T-helper 17 cell (primary cell): ENCODE measurements around the gene DMRT1. TPM values are rescaled to one million over a fixed set of nuclear protein-coding genes. Genes with fewer than 3 reads are reported as not detected.

Source experiments
- ATAC-seq: fragments of 150-1000 bp; cut with Tn5 transposase; 2 replicates; pipeline ENCODE4 v1.10.0; 2021; ENCODE audit warnings: mild to moderate bottlenecking, moderate library complexity
- DNase-seq, 3 donors: peaks; one replicate each; pipeline versions ENCODE4 v3.0.0 to v3.0.0-alpha.2; 2020 to 2021
- H3K9me3 ChIP-seq: one replicate; pipeline ENCODE4 v1.7.0; 2013; ENCODE audit warnings: low read length, mild to moderate bottlenecking; ENCODE audit not compliant: control insufficient read depth, poor library complexity, severe bottlenecking
- H3K27ac Mint-ChIP-seq: one replicate; pipeline ENCODE4 v1.8.0; 2022; ENCODE audit warnings: mild to moderate bottlenecking, moderate library complexity, mixed read lengths
- H3K27me3 Mint-ChIP-seq: one replicate; pipeline ENCODE4 v1.8.0; 2022; ENCODE audit warnings: mixed read lengths
- H3K36me3 Mint-ChIP-seq: one replicate; pipeline ENCODE4 v1.8.0; 2022; ENCODE audit warnings: low read depth, mixed read lengths
- H3K4me1 Mint-ChIP-seq: one replicate; pipeline ENCODE4 v1.8.0; 2022; ENCODE audit warnings: mild to moderate bottlenecking, mixed read lengths
- H3K4me3 Mint-ChIP-seq: one replicate; pipeline ENCODE4 v1.8.0; 2022; ENCODE audit warnings: mild to moderate bottlenecking, moderate library complexity, mixed read lengths
- total RNA-seq, 4 donors: library from RNA in 2 of 4; stranded (reverse) in 2 of 4; gene quantifications; one replicate each; pipeline ENCODE4 v1.2.3 and lab custom pipeline; 2022 to 2026

Gene DMRT1
- total RNA-seq, 2 donors from 2014 or later, result not detected

DNA sequence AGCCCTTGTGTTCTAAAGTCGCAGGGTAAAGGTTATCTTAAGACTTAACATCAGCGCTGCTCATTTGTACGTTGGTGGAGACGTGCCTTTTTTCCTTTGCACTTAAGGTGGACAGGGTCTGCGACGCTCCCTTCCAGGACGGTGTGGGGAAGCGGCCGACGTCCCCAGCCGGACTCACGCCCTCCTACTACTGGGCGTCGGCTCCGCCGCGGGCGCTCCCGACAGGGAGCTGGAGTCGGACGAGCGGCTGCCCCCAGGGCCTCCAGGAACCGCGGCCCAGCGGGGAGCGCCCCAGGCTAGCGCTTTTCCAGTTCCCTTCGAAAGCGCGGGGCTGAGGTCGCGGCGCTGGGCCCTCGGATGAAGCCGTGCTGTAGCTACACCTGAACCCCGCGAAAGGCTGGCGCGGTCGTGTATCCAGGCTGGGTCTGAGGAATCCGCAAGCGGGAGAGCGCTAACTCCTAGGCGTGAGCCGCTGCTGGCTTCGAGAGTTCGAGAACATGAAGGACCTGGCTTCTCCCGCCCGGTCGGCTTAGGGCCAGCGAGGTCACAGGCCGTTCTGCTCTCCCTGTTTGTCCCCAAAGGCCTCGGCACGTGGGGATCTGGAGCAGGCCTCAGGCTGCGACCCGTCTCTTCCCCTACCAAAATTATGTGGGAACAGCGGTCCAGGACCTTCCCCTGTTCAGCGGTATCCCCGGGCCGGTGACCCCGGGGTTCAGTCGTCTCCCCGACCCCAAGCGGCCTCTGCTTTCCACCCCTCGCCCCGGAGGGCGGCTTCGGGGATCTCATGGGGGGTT, 131.2 kb downstream of the DMRT1 start:
- H3K27me3 Mint-ChIP-seq, result peaks cover 71% of the 10 kb centered on the region
- ATAC-seq (no peak), DNase-seq (no peak)
- peaks cover 11% of the 10 kb centered on the region for H3K4me1 Mint-ChIP-seq
- H3K4me3 Mint-ChIP-seq, result peak overlapping the region; percentile 43
- H3K36me3 Mint-ChIP-seq, result no peaks in the 10 kb centered on the region
- H3K9me3 ChIP-seq, result peaks cover 2% of the 10 kb centered on the region
- H3K27ac Mint-ChIP-seq, result no peak overlapping the region

DNA sequence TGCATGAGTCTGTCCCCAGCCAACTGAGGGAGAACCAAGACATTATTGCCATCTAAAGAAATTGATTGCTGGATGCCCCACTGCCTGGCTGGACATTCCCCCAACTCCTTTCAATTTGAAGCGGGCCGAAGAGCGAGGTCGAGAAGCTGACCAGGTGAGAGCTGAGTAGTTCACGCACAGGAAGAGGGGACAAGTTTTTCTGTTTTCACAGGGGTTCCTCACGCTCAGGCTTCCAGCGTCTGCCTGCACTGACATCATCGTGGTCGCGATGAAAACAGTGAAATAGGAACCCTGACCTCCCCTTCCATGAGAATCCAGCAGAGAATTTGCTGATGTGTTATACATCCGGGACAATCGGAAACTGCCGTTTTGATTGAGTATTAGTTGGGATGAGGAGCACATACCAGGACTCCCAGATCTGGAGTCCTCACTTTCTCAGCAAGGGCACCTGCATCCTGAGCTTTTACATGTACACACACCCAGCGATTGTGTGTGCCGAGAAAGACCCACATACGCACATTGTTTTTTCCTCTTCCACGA, 131.9 kb downstream of the DMRT1 start:
- Mint-ChIP-seq H3K27ac (no peak overlapping the region), H3K4me1 (peaks cover 6% of the 10 kb centered on the region), H3K4me3 (peak overlapping the region; percentile 44), H3K36me3 (no peaks in the 10 kb centered on the region), H3K27me3 (peaks cover 71% of the 10 kb centered on the region)
- ATAC-seq, result no peak
- H3K9me3 ChIP-seq, result peaks cover 2% of the 10 kb centered on the region
- DNase-seq, result no peak

DNA sequence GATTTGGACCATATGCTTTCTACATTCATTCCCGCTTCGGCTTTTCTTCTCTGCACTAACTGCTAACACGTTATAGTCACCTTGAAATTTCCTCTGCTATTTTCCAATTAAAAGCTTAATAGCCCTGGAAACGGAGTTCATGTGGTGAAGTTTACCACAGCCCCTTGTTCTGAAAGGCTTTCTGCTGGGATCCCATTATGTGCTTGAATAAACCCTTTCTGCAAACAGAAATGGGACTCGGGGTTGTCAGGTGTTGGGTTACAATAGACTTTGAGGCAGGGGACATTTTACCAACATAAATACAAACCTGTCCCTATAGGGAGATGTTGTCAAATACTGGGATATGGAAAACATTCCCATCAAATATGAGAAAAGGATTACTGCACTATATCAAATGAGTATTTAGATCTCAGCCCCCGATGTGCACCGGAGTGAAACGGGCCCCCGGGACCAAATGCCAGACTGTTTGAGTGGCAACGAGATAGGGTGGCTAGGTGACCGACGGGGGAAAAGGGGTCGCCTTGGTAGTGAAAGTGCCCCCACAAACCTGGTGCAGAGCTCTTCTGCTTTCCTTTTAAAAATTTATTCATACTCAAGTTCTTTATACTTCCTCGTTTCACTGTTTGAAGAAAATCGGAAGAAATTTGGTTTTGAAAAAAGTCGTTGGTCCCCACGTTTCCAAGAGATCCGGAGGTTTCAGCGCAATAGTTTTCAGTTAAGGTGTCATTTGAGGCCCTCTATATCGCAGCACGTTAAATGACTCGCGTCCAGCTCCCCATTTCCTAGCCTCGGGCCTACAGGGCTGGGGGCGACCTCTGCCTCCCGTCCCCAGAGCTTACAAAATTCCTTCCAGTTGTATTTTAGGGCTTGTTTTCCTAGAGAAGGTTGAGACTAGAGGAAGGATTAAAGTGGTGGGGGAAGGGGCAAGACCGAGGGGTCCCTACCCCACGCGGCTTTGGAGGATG, 132.8 kb downstream of the DMRT1 start:
- no peak overlapping the region for H3K4me3 Mint-ChIP-seq
- H3K27me3 Mint-ChIP-seq, result peaks cover 73% of the 10 kb centered on the region

DNA sequence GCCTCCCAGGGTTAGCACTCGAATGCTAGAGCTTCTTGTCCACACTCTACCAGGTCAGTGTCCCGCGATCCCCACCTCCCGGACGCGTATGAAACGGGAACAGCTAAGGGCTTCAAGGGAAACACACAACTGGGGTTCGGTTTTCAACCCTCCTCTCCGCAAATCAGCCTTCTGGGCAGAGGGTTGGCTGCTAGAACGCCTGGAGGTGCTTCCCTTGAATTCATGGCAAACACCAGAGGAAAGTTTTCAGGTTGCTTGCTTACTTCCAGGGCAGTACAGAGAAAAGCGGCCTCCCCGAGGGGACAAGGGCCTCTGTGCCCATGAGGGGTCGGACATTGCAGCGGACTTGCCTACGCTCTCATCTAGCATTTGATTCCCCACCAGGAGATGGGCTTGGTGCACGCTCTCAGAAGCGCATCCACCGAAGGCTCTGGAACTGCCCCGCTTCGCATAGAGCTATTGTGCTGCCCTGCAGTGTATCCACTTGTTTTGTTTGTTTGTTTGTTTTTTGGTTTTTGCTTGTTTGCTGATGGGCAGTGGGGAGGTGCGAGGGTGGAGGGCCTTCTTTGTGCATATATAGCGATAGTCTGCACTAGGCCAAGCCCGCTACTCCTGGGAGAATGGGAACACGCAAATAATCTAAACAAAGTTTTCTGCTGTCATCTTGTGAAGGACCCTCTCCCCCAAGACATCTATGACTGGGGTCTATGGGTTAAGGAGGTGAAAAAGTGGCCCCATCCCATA, 133.7 kb downstream of the DMRT1 start:
- peak overlapping the region; percentile 82 for H3K27ac Mint-ChIP-seq
- H3K4me3 Mint-ChIP-seq, result no peak overlapping the region
- H3K4me1 Mint-ChIP-seq, result peaks cover 6% of the 10 kb centered on the region
- peaks cover 73% of the 10 kb centered on the region for H3K27me3 Mint-ChIP-seq
- ATAC-seq, result no peak
- no peaks in the 10 kb centered on the region for H3K36me3 Mint-ChIP-seq
- peaks cover under 1% of the 10 kb centered on the region for H3K9me3 ChIP-seq
- DNase-seq, result no peak

More for the DNA sequence above, 132.8 kb downstream of the DMRT1 start:
- H3K9me3 ChIP-seq, result peaks cover 2% of the 10 kb centered on the region
- no peak overlapping the region for H3K27ac Mint-ChIP-seq
- H3K36me3 Mint-ChIP-seq, result no peaks in the 10 kb centered on the region
- DNase-seq (no peak), ATAC-seq (no peak)
- peaks cover 6% of the 10 kb centered on the region for H3K4me1 Mint-ChIP-seq

DNA sequence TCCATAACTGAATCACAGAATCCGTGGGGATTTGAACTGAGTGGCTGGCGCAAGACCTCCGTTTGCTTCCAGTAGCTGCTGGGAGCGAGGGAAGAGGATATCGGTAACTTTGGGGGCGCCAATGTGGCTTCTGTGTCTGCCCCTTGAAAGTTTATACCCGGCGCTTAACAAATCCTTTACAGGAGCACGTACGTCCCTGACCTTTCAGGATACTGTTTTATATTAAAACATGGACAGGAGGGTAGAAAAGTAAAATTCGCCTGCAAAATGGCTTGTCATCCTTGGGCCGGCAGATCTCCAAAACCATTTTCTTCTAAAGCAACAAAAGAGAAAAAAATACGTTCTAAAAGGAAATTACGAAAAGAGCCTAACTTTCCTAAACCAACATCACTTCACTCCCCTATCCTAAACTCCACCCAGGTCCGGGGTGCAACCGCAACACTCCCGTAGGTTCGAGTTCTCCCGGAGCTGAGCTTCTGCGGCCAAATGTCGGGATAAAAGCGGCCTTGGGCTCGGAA, 134.3 kb downstream of the DMRT1 start:
- H3K9me3 ChIP-seq, result no peaks in the 10 kb centered on the region
- ATAC-seq (no peak), DNase-seq (no peak)
- Mint-ChIP-seq H3K4me3 (peak overlapping the region; percentile 12), H3K27ac (peak overlapping the region; percentile 82), H3K27me3 (peaks cover 73% of the 10 kb centered on the region), H3K4me1 (peaks cover 6% of the 10 kb centered on the region), H3K36me3 (no peaks in the 10 kb centered on the region)

DNA sequence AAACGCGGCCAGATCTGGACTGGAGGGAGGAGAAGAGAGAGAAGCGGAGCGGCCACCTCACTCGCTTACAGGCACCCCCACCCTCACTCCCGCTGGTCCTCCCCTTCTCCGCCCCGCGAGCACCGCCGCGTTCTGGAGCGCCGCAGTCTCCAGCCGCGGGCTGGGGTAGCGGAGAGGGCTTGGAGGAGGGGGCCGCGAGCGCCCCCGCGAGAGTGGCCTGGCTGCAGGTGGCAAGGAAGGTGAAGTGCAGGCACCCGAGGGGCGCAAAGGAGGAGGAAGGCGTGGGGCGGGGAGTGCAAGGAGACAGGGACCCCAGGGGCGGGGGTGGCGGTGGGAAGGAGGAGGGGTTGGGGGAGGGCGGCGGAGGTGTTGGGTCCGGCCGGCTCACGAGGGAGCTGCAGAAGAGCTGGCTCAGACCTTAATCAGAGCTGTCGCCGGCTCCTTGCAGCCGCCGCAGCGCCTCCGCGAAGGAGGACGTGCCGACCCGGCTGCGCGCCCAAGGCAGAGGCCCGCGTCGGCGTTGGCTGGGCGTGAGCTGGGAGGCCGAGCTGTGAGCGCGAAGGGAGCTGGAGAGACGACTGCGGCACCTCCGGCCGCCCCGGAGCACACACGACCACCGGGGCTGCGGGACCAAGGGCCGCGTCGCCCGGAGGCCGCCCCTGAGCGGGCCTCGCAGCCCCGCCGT, 134.9 kb downstream of the DMRT1 start, which contains the start of gene DMRT3:
Gene DMRT3 (plus strand): TSS at position 398 of the 685 bp plus-strand sequence. CDS start 347 bp downstream, outside the sequence.
- Mint-ChIP-seq H3K27me3 (peaks cover 74% of the 10 kb centered on the region), H3K36me3 (no peaks in the 10 kb centered on the region), H3K27ac (peak within 1 kb of the TSS; percentile 82), H3K4me1 (peaks cover 6% of the 10 kb centered on the region), H3K4me3 (peak within 1 kb of the TSS; percentile 64)
- no peaks in the 10 kb centered on the region for H3K9me3 ChIP-seq
- ATAC-seq (no peak), DNase-seq (no peak)

DNA sequence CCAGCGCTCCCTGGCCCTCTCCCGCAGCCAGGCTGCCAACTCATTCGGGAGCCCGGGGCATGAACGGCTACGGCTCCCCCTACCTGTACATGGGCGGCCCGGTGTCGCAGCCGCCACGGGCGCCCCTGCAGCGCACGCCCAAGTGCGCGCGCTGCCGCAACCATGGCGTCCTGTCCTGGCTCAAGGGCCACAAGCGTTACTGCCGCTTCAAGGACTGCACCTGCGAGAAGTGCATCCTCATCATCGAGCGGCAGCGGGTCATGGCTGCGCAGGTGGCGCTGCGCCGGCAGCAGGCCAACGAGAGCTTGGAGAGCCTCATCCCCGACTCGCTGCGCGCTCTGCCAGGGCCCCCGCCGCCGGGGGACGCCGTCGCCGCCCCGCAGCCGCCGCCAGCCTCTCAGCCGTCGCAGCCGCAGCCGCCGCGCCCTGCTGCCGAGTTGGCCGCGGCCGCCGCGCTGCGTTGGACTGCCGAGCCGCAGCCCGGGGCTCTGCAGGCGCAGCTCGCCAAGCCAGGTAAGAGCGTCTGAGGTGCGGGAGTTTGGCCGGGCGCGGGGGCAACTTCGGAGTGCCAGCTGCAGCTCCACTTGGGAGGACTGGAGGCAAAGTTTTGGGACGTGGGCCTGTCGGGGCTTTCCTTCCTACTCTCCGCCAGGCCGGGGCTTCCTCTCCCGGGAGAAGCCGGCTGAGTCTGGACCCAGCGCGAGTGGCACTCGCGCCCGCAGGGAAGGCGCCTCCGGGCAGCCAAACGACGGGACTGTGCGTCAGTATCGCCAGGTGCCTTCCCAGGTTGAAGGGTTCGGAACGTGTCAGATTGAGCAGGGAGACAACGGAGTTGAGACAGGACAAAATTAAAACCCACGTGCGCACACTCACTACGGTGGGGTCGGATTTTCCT, 135.7 kb downstream of the DMRT1 start:
- Mint-ChIP-seq H3K4me3 (peak overlapping the region; percentile 64), H3K27ac (no peak overlapping the region), H3K27me3 (peaks cover 82% of the 10 kb centered on the region), H3K4me1 (peaks cover 10% of the 10 kb centered on the region), H3K36me3 (no peaks in the 10 kb centered on the region)
- H3K9me3 ChIP-seq, result no peaks in the 10 kb centered on the region
- ATAC-seq (no peak), DNase-seq (no peak)

DNA sequence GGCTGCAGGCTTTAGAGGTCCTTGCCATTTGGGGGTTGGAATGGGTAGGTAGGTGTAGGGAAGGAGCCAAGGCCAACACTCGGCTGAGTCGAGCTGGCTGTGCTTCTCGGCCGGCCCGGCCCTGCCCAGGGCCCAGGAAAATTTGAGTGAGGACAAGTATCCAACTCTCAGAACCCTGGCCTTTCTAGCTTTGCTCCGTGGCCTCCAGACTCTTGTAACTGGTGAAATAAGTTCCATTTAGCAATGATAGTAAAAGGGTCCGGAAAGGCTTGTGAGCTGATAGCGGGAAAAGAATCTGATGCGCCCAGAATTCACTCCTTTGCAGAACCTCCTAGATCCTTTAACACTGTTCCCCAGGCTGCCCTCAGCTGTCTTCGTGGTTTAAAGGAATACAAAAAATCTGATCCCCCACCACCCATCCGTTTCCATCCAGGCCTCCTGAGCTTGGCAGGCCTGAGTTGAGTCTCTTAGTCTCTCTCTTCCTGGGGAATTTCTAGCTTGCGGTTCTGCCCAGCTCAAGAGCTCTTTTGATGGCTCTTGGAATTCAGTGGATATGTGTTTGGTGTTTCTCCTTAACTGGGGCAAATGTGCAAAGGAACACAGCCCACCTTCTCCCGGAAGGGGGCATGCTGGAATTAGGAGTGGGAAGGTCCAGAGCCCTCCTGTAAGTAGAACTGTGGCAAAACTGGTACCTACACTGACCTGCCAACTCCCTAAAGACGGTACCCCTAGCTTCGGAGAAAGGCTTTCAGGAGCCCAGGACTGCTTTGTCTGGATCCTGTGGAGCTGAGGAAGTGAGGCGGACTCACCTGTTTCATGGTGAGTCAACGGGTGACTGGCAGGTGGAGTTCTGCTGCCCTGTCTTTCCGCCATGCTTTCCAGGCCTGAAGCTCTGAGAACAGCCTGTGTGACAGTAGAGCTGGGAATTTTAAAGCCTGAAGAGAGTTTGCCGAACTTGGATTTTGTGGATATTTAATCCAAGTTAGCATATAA, 136.6 kb downstream of the DMRT1 start:
- H3K4me1 Mint-ChIP-seq, result peaks cover 10% of the 10 kb centered on the region
- DNase-seq (no peak), ATAC-seq (no peak)
- peak overlapping the region; percentile 64 for H3K4me3 Mint-ChIP-seq
- no peak overlapping the region for H3K27ac Mint-ChIP-seq
- peaks cover 89% of the 10 kb centered on the region for H3K27me3 Mint-ChIP-seq
- H3K36me3 Mint-ChIP-seq, result peaks cover 2% of the 10 kb centered on the region
- H3K9me3 ChIP-seq, result no peaks in the 10 kb centered on the region

DNA sequence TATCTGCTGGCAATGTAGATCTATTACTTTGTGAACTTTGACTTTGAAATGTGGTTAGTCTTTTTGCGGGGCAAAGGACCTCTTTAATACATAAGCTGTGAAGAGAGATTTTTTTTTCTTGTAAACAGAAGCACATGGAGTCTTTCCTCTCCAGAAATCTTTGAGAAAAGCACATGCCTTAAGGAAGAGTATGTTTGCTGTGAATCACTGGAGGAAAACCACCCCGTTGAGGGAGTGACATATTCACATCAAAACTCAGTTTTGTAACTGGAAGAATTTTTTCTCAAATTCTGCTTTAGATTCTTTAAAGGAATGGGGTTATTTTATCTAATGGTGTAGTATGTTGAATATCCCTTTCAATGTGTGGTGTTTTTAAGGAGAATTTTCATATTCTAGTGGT, 138.5 kb downstream of the DMRT1 start:
- Mint-ChIP-seq H3K36me3 (peaks cover 2% of the 10 kb centered on the region), H3K27ac (no peak overlapping the region), H3K4me3 (no peak overlapping the region), H3K4me1 (peaks cover 6% of the 10 kb centered on the region), H3K27me3 (peaks cover 87% of the 10 kb centered on the region)
- H3K9me3 ChIP-seq, result no peaks in the 10 kb centered on the region
- DNase-seq (no peak), ATAC-seq (no peak)

DNA sequence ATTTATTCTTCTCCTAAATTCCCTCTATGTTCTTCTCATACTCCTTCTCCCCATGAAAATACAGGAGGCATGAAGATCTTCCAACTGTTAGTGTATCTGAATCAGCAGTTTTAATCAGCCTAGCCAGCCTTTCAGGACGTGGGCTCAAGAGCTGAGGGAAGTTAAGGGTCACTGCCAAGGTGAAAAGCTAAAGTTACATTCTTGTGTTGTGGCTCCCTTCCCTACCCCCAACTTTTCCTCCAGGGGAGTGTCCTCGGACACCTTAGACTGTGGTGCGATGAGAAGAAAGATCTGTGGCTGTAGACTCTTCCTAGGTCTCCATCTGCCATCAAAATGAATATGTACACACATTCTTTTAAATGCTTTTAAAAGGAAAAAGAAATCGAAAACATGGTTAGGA, 139.1 kb downstream of the DMRT1 start:
- no peak for DNase-seq
- Mint-ChIP-seq H3K36me3 (peaks cover 2% of the 10 kb centered on the region), H3K27me3 (peaks cover 82% of the 10 kb centered on the region), H3K27ac (no peak overlapping the region), H3K4me3 (no peak overlapping the region), H3K4me1 (peaks cover 6% of the 10 kb centered on the region)
- no peak for ATAC-seq
- no peaks in the 10 kb centered on the region for H3K9me3 ChIP-seq
